SK-N-MC (cell line): Measurements from ENCODE around the gene OR7C1.
"Not testable (repeated sequence)": the region's sequence is repeated elsewhere in the genome, so short reads cannot be mapped to it uniquely, and the experiment has no call there.

ENCODE experiments used
- EZH2 ChIP-seq: fragments of 200-600 bp; sonication (generic); IDR thresholded peaks from one replicate; pipeline ENCODE4 v1.6.1; 2017; ENCODE audit warnings: antibody characterized with exemption
- FOXP2 ChIP-seq: optimal IDR thresholded peaks from 2 replicates; pipeline ENCODE3; 2011; ENCODE audit warnings: mild to moderate bottlenecking, moderate library complexity; ENCODE audit not compliant: insufficient read depth; ENCODE audit errors: extremely low read length, control extremely low read depth
- POLR2AphosphoS5 ChIP-seq: IDR thresholded peaks from 2 replicates; pipeline ENCODE4 v1.6.1; 2012; ENCODE audit warnings: mild to moderate bottlenecking, low read depth, low read length, borderline replicate concordance

DNA sequence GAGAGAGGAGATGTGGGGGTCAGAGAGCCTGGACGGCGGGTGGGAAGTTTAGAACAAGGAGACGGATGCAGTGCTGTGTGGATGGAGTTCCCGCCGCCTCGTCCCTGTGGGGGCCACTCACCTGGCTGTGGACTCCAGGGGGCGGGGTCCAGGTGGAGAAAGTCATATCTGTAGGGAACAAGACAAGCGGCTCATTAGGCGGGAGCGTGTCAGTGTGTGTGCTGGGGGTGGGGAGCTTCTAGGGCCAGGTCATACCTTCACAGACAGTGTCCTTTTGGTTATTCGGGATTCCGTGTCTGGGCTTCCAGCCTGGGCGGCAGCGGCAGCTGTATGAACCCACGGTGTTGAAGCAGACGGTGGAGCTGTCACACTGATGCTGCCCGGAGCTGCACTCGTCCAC lies 69.6 kb downstream of the OR7C1 start:
- TF ChIP-seq POLR2AphosphoS5, EZH2, FOXP2: not testable (repeated sequence)
